Neural crest cell (in vitro differentiated cells): ENCODE measurements around the gene NCOA3. TPM values are rescaled to one million over a fixed set of nuclear protein-coding genes. Genes with fewer than 3 reads are reported as not detected.
"Not testable (repeated sequence)": the region's sequence is repeated elsewhere in the genome, so short reads cannot be mapped to it uniquely, and the experiment has no call there.

Source experiments
- DNase-seq: peaks from one replicate; pipeline ENCODE4 v3.0.0; 2021; ENCODE audit warnings: low read depth, mixed read lengths, low spot score
- H3K27ac Mint-ChIP-seq: one replicate; pipeline ENCODE4 v1.8.0; 2021; ENCODE audit warnings: mild to moderate bottlenecking, mixed read lengths; ENCODE audit not compliant: unreplicated experiment
- H3K27me3 Mint-ChIP-seq: 2 replicates; pipeline ENCODE4 v1.8.0; 2021; ENCODE audit warnings: low read depth, mild to moderate bottlenecking, mixed read lengths
- H3K36me3 Mint-ChIP-seq: 2 replicates; pipeline ENCODE4 v1.8.0; 2021; ENCODE audit warnings: low read depth, mild to moderate bottlenecking, mixed read lengths
- H3K4me1 Mint-ChIP-seq: 2 replicates; pipeline ENCODE4 v1.8.0; 2021; ENCODE audit warnings: mixed read lengths
- H3K4me3 Mint-ChIP-seq: one replicate; pipeline ENCODE4 v1.8.0; 2021; ENCODE audit warnings: mild to moderate bottlenecking, mixed read lengths
- H3K9me3 Mint-ChIP-seq: 2 replicates; pipeline ENCODE4 v1.8.0; 2021; ENCODE audit warnings: mixed read lengths
- total RNA-seq: library from RNA; stranded (reverse); gene quantifications from 2 replicates; pipeline ENCODE4 v1.2.1, GENCODE V29; 2021
- TF ChIP-seq, protein P1 (sequence below): fragments of 200-600 bp; sonication (generic); conservative IDR thresholded peaks from 2 replicates; pipeline ENCODE4 v1.5.0; 2021; ENCODE audit warnings: antibody characterized with exemption, mild to moderate bottlenecking

NCOA3 gene
- total RNA-seq, 1 donor from 2014 or later, result 25.7 TPM

DNA sequence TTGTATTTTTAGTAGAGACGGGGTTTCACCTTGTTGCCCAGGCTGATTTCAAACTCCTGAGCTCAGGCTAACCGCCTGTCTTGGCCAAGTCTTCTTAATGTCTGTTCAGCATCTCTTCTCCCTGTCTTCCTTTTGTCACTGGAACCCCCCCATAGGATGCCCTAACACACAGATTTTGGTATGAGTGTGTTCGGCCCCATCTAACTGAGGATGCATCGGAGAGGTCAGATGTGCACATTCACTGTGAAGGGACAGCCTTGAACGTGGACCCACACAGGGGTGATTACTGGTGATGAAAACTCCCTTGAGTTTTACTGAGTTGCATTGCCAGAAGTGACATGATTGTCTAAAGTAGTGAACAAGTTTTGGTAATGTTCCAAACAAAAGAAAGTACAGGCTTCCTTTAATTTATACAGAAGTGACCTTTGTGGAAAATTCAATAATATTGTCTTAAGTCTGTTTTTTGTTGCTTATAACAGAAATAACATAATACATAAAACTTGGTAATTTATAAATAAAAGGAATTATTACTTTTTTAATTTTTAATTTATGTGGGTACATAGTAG, 40.5 kb upstream of the NCOA3 start:
- Mint-ChIP-seq H3K9me3 (no peaks in the 10 kb centered on the region), H3K4me1 (peaks cover 7% of the 10 kb centered on the region), H3K27ac (peak overlapping the region; percentile 63), H3K27me3 (no peaks in the 10 kb centered on the region), H3K36me3 (no peaks in the 10 kb centered on the region), H3K4me3 (no peak overlapping the region)
- TF ChIP-seq, protein P1, sequence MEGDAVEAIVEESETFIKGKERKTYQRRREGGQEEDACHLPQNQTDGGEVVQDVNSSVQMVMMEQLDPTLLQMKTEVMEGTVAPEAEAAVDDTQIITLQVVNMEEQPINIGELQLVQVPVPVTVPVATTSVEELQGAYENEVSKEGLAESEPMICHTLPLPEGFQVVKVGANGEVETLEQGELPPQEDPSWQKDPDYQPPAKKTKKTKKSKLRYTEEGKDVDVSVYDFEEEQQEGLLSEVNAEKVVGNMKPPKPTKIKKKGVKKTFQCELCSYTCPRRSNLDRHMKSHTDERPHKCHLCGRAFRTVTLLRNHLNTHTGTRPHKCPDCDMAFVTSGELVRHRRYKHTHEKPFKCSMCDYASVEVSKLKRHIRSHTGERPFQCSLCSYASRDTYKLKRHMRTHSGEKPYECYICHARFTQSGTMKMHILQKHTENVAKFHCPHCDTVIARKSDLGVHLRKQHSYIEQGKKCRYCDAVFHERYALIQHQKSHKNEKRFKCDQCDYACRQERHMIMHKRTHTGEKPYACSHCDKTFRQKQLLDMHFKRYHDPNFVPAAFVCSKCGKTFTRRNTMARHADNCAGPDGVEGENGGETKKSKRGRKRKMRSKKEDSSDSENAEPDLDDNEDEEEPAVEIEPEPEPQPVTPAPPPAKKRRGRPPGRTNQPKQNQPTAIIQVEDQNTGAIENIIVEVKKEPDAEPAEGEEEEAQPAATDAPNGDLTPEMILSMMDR, result no peak
- DNase-seq, result no peak

DNA sequence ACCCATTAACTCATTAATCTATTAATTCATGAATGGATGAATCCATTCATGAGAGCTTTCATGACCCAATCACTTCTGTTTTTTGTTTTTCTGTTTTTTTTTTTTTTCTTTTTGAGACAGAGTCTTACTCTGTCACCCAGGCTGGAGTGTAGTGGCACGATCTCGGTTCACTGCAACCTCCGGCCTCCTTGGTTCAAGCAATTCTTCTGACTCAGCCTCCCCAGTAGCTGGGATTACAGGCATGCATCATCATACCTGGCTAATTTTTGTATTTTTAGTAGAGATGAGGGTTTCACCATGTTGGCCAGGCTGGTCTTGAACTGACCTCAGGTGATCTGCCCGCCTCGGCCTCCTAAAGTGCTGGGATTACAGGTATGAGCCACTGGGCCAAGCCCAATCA, 39.8 kb upstream of the NCOA3 start:
- H3K27ac Mint-ChIP-seq, DNase-seq, H3K4me3 Mint-ChIP-seq, H3K9me3 Mint-ChIP-seq, H3K4me1 Mint-ChIP-seq, H3K27me3 Mint-ChIP-seq, H3K36me3 Mint-ChIP-seq: not testable (repeated sequence)

- H3K36me3 Mint-ChIP-seq, result no peaks in the 10 kb centered on the region
- no peak for DNase-seq
- no peaks in the 10 kb centered on the region for H3K9me3 Mint-ChIP-seq
- no peaks in the 10 kb centered on the region for H3K27me3 Mint-ChIP-seq
- H3K27ac Mint-ChIP-seq, result no peak overlapping the region
- no peak overlapping the region for H3K4me3 Mint-ChIP-seq
- TF ChIP-seq, protein P1, result peak; percentile 47
- peaks cover 7% of the 10 kb centered on the region for H3K4me1 Mint-ChIP-seq
These were observed 37.1 kb upstream of the NCOA3 start for GRCh38 chr20:47464380-47465101.

DNA sequence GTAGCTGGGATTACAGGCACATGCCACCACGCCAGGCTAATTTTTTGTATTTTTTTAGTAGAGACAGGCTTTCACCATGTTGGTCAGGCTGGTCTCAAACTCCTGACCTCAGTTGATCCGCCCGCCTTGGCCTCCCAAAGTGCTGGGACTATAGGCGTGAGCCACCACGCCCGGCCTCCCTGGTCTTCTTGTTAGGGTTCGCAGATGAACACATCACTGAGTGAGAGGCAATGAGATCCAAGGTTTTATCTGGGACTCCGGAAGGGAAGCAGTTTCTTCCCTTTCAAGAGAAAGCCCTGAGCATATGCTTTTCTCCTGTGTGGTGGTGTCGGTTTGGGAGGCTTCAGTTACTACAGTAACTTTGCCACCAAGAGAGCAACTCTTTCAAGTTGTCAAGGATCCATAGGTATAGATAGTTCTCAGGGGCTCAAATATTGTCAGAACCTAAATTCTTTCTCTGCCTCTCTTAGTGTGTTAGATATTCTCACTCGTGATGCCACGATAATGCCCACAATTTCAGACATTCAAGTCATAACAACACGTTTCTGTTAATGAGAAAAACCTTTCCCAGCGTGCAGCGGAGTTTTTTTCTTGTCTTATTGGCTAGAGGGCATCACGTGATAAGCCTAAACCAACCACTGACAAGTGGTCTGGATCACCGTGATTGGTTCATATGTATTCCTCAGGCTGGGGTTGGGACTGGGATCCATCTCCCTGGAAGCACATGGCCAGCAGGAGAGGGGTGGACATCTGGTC, 36.2 kb upstream of the NCOA3 start:
- TF ChIP-seq, protein P1, result no peak
- no peaks in the 10 kb centered on the region for H3K27me3 Mint-ChIP-seq

GRCh38 chr20:47466213-47466612, 35.5 kb upstream of the NCOA3 start:
- Mint-ChIP-seq H3K4me1 (peaks cover 7% of the 10 kb centered on the region), H3K36me3 (no peaks in the 10 kb centered on the region)

More for the DNA sequence above, 36.2 kb upstream of the NCOA3 start:
- H3K9me3 Mint-ChIP-seq, result no peaks in the 10 kb centered on the region
- no peak overlapping the region for H3K4me3 Mint-ChIP-seq
- peaks cover 7% of the 10 kb centered on the region for H3K4me1 Mint-ChIP-seq
- H3K36me3 Mint-ChIP-seq, result no peaks in the 10 kb centered on the region
- no peak overlapping the region for H3K27ac Mint-ChIP-seq
- DNase-seq, result no peak

More at GRCh38 chr20:47466213-47466612, 35.5 kb upstream of the NCOA3 start:
- TF ChIP-seq, protein P1, result no peak
- H3K27ac Mint-ChIP-seq, result no peak overlapping the region
- H3K27me3 Mint-ChIP-seq, result no peaks in the 10 kb centered on the region
- H3K9me3 Mint-ChIP-seq, result no peaks in the 10 kb centered on the region
- no peak for DNase-seq
- H3K4me3 Mint-ChIP-seq, result no peak overlapping the region
